NOMO-1 treated with dmso at 0.1 percent for 144 hours (cell line): Measurements from ENCODE around the gene ADAM19.

Experiments used
- DNase-seq: peaks from one replicate; lab custom pipeline; 2025; ENCODE audit not compliant: unreplicated experiment; lab: John Stamatoyannopoulos, UW

Gene ADAM19, protein sequence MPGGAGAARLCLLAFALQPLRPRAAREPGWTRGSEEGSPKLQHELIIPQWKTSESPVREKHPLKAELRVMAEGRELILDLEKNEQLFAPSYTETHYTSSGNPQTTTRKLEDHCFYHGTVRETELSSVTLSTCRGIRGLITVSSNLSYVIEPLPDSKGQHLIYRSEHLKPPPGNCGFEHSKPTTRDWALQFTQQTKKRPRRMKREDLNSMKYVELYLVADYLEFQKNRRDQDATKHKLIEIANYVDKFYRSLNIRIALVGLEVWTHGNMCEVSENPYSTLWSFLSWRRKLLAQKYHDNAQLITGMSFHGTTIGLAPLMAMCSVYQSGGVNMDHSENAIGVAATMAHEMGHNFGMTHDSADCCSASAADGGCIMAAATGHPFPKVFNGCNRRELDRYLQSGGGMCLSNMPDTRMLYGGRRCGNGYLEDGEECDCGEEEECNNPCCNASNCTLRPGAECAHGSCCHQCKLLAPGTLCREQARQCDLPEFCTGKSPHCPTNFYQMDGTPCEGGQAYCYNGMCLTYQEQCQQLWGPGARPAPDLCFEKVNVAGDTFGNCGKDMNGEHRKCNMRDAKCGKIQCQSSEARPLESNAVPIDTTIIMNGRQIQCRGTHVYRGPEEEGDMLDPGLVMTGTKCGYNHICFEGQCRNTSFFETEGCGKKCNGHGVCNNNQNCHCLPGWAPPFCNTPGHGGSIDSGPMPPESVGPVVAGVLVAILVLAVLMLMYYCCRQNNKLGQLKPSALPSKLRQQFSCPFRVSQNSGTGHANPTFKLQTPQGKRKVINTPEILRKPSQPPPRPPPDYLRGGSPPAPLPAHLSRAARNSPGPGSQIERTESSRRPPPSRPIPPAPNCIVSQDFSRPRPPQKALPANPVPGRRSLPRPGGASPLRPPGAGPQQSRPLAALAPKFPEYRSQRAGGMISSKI

GRCh38 chr5:157575381-157576020 is at the start of gene ADAM19:
Gene ADAM19 (minus strand): TSS chr5:157575775. CDS start chr5:157575696, 79 bp downstream.
- DNase-seq = no peak

DNA sequence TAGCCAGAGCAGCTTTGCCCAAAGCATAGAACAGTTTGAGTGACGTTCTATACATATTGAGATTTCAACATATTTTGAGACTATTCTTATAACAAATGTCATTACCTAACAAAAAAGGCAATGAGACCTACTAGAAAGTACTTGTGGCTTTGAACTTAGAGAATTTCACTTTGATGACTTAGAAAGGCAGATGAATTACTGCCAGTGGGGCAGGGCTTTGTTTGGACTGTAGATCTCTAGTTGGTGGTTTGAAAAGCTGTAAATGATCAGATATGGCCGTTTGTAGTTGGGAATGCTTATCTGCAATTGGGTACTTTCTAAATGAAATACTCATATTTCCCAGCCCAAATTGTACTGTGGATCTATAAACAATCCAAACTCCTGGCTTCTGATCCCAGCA is 48.6 kb upstream of the ADAM19 start:
- no peak for DNase-seq

GRCh38 chr5:157620776-157621175 is 45.2 kb upstream of the ADAM19 start:
- no peak for DNase-seq

DNA sequence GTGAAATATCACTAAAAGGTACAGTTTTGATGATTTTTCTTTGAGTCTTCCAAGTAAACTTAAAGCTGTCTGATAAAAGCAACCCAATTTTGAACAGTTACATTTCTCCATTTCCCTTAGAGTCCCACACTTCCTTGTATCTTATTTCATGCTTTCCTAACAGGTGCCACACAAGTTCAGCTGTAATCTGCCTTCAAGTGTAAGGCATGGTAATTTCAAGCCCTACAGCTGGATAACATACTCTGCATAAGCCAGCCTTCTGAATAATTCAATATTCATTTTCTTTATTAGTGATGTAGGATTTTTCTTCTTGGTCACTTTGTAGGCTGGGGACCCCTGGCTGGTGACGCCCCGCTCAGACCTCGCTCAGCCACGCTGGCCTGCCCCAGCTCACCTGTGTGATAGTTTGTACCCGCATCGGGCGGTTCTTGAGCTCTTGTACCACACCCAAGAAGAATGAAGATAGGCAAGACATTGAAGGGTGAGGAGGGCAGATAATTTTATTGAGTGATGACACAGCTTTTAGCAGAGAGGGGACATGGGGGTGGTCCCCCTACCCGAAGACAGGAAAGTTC is 42.7 kb upstream of the ADAM19 start:
- DNase-seq = no peak

DNA sequence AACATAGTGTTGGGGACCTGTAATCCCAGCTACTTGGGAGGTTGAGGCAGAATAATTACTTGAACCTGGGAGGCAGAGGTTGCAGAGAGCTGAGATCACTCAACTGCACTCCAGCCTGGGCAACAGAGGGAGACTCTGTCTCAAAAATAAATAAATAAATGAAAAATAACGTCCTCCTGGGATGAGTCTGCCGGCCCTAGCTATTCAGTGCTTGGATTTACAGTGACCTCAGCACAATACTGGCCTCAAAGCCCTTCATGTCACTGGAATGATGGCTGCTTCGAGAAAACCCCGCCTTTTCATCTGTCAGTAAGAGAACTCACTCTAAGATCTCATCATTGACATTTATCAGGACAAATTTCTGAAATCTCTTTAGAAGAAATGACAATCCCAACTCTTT is 41.2 kb upstream of the ADAM19 start:
- DNase-seq = no peak

DNA sequence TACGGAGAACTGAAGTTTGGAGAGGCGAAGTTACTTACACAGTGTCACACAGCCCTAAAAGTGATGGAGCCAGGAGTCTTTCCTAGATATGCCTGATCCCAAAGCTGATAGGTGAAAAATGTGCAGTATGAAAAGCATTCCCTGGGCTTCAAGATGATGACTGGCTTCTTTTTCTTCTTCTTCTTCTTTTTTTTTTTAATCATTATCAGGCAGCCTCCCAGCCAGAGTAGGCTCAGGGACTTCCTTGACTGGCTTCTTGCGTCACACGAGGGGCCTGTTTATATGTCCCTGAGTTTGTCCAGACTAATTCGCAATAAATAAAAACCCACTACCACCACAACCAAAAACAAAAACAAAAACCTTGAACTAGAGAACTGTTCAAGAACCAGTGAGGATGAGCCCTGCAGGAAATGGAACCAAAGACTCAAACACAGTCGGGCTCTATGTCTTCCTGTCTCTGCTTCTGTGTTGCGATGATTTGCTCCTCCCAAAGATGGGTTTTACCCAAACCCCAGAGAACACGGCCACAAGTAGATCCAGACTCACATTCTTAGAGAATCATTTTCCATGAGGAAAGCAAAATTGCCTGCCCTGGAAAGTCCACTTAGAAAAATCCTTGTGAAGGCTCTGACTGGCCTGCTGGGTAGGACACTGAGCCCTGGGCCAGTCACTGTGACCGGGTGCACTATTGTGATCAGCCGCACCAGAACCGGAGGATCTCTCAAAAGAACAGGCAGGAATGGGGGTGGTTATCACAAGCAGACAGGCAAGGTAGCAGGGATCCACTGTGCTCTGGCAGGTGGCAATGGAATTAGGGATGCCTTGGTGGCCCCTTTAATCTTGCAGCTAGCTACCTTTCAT is 38.0 kb upstream of the ADAM19 start:
- DNase-seq = no peak

DNA sequence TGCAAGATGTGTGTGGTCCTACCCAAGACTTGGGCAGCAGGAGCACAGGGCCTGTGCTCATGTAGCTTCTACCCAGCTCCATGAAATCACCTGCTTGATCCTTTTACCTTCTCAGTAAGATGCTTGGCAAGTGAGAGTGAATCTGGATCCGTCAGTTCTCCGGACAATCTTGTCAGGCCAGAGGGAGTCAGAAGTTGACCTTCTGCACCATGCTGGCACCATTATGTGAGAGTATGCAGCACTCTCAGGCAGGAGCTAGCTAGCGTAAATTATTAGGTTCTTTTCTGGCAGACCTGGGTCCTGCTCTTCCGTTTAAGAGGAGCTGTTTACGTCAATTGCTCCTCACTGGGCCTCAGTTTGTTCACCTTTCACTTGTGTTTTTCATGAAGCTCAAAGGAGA is 37.0 kb upstream of the ADAM19 start:
- DNase-seq = no peak

DNA sequence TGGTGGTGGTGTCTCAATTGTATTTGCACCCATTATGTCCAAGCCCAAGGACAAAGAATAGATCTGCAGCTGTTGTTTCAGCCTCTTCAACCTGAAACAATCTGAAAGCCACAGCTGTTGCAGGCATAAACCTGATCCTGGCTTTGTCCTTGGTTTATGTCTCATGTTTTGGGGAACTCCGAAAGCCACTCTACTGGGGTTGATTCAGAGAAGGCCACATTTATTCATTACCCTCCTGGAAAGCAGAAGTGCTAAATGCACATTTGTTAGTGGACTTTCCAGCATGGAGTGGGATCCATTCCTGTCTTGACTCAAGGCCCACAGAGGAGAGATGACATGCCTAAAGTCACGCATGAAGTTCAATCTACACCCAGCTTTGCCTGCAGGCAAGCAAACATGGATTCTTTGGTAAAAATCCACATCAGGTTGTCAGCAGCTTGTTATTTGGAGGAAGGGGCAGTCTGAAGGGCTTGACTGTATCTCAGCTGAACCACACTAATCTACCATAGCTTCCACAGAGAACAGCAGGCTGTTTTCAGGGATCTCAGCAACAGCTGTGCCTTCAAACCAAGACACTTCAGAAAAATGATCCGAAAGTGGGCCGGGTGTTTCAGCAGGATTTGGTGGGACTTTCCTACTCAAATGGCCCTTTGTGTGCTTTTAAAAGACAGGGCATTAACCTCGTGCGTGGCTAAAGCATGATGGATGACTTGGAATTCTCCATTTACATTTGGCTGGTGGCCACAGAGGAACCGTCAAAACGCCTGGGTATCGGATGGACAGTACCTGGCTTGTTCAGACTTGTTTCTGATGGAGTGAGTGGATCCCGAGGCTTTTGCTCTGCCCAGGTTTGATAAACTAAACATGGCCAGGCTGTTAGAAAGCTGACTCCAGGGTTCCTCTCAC is 36.2 kb upstream of the ADAM19 start:
- DNase-seq = no peak

GRCh38 chr5:157610990-157611389 is 35.4 kb upstream of the ADAM19 start:
- DNase-seq = no peak

GRCh38 chr5:157608972-157609565 is 33.5 kb upstream of the ADAM19 start:
- no peak for DNase-seq

DNA sequence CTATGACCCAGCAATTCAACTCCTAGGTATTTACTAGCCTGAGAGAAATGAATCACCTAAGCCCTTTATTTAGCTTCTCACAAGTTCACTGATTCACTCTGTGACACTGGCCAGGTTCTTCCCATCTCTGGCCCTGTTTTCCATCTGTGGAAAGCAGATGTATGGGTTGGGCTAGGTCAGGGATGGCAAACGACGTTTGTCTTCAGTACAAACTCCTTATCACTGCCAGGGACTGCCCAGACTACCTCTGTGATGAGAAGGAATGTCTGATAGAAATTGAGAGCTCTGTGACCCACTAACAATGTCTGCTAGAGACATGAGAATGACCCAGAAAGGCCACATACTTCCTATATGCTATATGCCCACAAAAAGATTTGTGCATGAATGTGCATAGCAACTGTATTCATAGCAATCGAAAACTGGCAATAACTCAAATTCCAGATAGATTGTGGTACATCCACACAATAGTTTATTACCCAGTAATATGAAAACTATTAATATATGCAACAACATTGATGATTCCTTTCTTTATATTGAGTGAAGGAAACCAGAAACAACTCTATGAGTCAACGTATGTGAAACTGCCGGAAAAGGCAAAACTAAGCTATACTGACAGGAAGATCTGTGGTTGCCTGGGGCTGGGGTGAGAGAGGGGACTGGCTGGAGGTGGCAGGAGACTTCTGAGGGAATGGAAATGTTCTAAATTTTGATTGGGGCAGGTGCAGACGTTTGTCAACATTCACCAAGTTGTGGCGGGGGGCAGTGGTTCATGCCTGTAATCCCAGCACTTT is 32.0 kb upstream of the ADAM19 start:
- no peak for DNase-seq

DNA sequence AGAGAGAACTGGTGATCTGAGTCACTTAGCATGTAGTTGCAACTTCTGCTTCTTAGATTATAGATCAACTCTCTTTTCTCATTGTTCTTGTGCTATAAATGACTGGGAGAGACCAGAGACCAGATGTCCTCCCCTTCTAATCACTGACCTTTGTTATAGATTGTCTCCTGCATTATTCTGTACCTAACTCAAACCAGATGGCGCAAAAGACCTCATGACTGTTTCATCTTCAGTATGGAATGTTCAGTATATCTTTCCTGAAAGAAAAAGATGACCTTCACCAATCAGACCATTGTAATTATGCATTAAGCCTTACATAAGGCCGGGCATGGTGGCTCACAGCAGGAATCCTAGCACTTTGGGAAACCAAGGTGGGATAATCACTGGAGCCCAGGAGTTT is 30.5 kb upstream of the ADAM19 start:
- no peak for DNase-seq

DNA sequence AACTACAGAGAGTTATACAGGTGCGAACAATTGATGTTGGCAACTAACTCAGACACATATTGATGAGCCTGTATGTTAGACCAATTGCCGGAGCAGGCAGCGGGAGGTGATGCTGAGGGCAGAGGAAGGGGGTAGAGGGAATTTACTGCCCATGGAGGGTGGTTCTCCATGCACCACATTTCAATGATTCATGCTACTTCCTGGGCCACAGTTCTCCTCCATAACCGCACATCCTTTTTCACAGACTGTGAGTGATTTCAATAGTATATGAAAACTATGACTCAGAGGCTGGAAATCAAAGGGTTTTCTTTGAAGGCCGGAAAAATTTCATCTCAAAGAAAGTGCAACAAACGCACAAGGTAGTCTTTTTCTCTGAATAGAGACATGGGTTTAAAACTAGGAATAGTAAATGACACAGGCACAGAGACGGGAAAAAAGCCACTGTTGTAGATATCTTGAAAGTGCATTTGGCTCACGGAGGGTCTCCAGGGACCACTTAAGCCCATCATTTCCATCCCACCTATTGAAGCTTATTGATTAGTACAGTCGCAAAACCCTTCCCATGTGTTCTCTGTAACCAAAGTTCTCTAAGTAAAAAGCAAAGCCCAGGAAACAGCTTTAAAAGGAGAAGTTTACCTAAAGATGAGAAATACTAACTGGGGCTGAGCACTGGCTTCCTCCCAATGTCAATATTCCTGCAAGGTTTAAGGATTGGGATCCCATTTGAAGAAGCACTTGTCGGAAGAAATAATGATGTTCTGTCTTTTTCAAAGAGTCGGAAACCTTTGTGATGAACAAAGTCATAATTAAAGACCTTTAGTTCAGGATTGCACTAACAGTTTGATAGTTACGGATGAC is 28.0 kb upstream of the ADAM19 start:
- no peak for DNase-seq

- no peak for DNase-seq
Observed at GRCh38 chr5:157602505-157602904, 26.9 kb upstream of the ADAM19 start.

GRCh38 chr5:157600252-157600651 is 24.7 kb upstream of the ADAM19 start:
- no peak for DNase-seq

- DNase-seq = no peak
Observed at GRCh38 chr5:157599565-157599964, 24.0 kb upstream of the ADAM19 start.

GRCh38 chr5:157598350-157598936 is 22.9 kb upstream of the ADAM19 start:
- no peak for DNase-seq
